Measurements from ENCODE around the gene MMD. TPM values are rescaled to one million over a fixed set of nuclear protein-coding genes. Genes with fewer than 3 reads are reported as not detected.
A peak's percentile ranks its signal among the peaks of the same experiment; 100 is the strongest.

The MMD gene
- total RNA-seq, 1 donor from 2014 or later: 8.9 TPM

- peak; percentile 54 for DNase-seq (ENCODE audit: low spot score)
Measured at GRCh38 chr17:55348749-55349354, 72.8 kb downstream of the MMD start.

DNA sequence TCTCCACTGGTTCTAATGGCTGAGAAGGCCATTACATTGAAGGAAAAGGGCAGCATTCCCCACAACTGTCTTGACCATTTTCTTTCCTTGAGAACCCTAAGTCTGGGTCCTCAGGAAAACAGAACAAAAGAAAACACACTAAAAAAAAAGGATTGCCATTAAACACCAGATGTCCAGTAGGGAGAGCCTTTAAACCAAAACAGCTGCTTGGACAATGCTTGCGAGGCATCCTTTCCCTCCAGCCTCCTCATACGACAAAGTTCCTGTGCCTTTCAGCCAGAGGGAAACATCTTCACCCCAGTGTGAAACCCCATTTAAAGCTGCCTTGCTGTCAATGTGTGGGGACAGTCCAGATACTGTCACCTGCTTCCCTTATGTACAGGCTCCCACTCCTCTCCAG, 74.3 kb downstream of the MMD start:
- no peak for DNase-seq (ENCODE audit: low spot score)

- DNase-seq (ENCODE audit: low spot score): no peak
Measured at GRCh38 chr17:55346658-55347057, 75.0 kb downstream of the MMD start.

DNA sequence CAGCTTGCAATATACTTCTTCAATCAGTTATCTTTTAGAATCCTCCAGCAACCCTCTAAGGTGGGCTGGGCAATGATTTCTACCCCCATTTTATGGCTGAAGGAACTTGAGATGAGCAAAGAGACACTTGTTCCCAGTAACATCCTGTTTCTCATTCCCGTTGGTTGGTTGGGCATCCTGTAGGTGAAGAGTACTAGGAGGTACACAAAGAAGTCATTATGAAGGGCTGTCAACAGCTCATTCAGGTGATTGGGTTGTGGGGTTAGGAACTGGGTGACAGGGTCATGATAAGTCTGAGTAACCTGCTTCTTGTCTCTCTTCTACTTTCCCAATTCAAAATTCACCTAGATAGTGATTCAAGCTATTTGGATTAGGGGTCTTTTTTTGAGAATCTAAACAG, 76.5 kb downstream of the MMD start:
- no peak for DNase-seq (ENCODE audit: low spot score)

- DNase-seq (ENCODE audit: low spot score): no peak
Measured at GRCh38 chr17:55344514-55344997, 77.1 kb downstream of the MMD start.

- DNase-seq (ENCODE audit: low spot score): no peak
Measured at GRCh38 chr17:55343900-55344513, 77.6 kb downstream of the MMD start.

DNA sequence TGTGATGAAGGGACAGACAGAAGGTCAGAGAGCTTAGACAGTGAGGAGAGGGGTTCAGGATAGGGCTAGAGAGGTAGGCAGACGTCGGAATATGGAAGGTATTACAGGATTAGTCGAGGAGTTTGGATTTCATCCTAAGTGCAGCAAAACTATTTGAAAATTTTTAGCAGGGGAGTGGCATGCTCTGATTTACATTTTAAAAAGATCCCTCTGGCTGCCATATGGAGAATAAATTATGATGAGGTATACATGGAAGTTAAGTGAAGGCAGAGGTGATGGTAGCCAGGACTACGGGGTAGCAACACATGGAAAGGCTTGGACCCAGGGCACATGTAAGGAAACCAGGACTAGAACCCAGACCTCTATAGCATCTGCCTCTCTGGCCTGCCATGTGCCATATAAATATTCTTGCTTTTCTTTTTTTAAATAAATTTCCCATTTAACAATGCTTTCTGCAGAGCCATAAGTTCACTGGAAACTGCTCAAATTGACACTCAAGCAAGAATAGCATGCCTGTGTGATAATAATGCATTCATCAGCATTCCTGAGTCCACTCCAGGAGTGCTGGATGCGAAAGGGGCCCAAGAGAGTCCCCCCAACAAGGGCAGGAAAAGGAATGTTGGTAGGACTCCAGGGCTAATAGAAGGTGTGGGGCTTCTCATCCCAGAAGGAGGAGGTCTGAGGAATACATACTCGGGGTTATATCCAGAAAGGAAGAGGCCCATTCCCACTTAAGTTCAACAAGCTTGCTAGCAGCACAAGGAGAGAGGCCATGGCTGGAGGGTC, 78.6 kb downstream of the MMD start:
- DNase-seq (ENCODE audit: low spot score): no peak

Other genes with a start within 250 kb of the MMD start
- 23.8 TPM for gene HLF, start 156.9 kb downstream of the MMD start, total RNA-seq
- gene SMIM36, start 89.6 kb upstream of the MMD start, total RNA-seq: not detected